DOHH2 (cell line): ENCODE results near the gene LCK.

Source experiments
- EZH2phosphoT487 ChIP-seq: fragments of 200-600 bp; sonication (generic); IDR thresholded peaks from 2 replicates; pipeline ENCODE4 v1.6.1; 2017; ENCODE audit warnings: borderline replicate concordance, mild to moderate bottlenecking, antibody characterized with exemption, low read length, moderate library complexity, mixed read lengths
- TF ChIP-seq, protein P1 (sequence below): fragments of 200-600 bp; sonication (generic); IDR thresholded peaks from one replicate; pipeline ENCODE4 v1.5.1; 2014; ENCODE audit warnings: antibody characterized with exemption, mild to moderate bottlenecking, low read depth, low read length; ENCODE audit not compliant: poor library complexity, severe bottlenecking

DNA sequence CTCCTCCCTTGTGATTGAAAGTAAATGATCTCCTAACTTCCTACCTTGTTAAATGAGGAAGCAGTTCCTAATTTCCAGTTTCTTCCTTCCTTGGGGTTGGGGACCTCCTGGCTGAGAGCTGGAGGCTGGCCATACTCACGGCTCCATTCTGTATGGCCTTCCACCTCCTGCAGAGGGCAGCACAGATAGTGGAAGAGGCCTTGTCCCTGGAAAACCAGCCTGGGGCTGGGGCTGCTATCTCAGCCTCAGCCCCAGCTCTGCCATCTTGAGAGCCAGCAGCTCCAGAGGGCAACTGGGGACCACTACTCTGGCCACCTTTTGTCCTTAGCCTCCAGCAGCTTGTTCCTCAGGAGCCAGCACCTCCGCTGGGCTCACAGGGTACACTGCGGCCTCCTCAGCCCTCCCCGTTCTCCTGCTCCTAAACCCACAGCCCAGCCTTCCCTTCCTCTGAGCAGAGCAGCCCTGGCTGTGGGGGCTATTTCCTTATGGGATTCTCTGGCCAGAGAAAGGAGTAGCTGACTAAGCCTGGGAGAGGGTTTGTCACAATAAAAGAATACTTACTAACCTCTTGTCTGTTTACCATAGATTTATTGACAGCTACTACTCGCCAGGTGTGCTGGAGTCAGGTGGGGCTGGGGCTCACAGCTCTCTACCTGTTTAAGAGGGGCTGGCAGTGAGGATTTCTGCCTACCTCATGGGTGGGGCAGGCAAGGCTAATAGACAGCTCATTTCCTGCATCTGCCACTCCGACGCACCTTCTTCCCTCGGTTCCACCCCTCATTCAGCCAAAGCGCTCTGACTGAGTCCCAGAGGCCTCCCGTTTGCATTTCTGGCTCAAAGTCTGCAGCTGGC lies 35.2 kb upstream of the LCK start:
- TF ChIP-seq, protein P1, sequence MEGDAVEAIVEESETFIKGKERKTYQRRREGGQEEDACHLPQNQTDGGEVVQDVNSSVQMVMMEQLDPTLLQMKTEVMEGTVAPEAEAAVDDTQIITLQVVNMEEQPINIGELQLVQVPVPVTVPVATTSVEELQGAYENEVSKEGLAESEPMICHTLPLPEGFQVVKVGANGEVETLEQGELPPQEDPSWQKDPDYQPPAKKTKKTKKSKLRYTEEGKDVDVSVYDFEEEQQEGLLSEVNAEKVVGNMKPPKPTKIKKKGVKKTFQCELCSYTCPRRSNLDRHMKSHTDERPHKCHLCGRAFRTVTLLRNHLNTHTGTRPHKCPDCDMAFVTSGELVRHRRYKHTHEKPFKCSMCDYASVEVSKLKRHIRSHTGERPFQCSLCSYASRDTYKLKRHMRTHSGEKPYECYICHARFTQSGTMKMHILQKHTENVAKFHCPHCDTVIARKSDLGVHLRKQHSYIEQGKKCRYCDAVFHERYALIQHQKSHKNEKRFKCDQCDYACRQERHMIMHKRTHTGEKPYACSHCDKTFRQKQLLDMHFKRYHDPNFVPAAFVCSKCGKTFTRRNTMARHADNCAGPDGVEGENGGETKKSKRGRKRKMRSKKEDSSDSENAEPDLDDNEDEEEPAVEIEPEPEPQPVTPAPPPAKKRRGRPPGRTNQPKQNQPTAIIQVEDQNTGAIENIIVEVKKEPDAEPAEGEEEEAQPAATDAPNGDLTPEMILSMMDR: peak; percentile 89
- TF ChIP-seq EZH2phosphoT487: no peak
